Activated naive CD8-positive, alpha-beta T cell (primary cell): Measurements from ENCODE around the gene FLCN.

Experiments
- H3K27ac Mint-ChIP-seq: one replicate; pipeline ENCODE4 v1.8.0; 2021; ENCODE audit warnings: mixed read lengths
- H3K27me3 Mint-ChIP-seq: one replicate; pipeline ENCODE4 v1.8.0; 2021; ENCODE audit warnings: mixed read lengths
- H3K36me3 Mint-ChIP-seq: one replicate; pipeline ENCODE4 v1.8.0; 2021; ENCODE audit warnings: mixed read lengths
- H3K4me1 Mint-ChIP-seq: one replicate; pipeline ENCODE4 v1.8.0; 2021; ENCODE audit warnings: low read depth, mixed read lengths
- H3K4me3 Mint-ChIP-seq: one replicate; pipeline ENCODE4 v1.8.0; 2021; ENCODE audit warnings: mild to moderate bottlenecking, mixed read lengths
- H3K9me3 Mint-ChIP-seq: one replicate; pipeline ENCODE4 v1.8.0; 2021; ENCODE audit warnings: low read depth, mixed read lengths

The FLCN gene

GRCh38 chr17:17252149-17252661 lies 15.2 kb upstream of the FLCN start:
- Mint-ChIP-seq H3K9me3 (no peaks in the 10 kb centered on the region), H3K4me3 (no peak overlapping the region), H3K36me3 (peaks cover 4% of the 10 kb centered on the region), H3K4me1 (peaks cover 5% of the 10 kb centered on the region), H3K27me3 (no peaks in the 10 kb centered on the region), H3K27ac (no peak overlapping the region)

GRCh38 chr17:17246879-17247278 lies 9.9 kb upstream of the FLCN start:
- Mint-ChIP-seq H3K4me3 (no peak overlapping the region), H3K9me3 (no peaks in the 10 kb centered on the region), H3K36me3 (peaks cover 6% of the 10 kb centered on the region), H3K27ac (peak overlapping the region; percentile 8), H3K27me3 (no peaks in the 10 kb centered on the region), H3K4me1 (no peaks in the 10 kb centered on the region)

- peak overlapping the region; percentile 5 for H3K27ac Mint-ChIP-seq
- H3K4me1 Mint-ChIP-seq = peaks cover 9% of the 10 kb centered on the region
- no peaks in the 10 kb centered on the region for H3K9me3 Mint-ChIP-seq
- no peak overlapping the region for H3K4me3 Mint-ChIP-seq
- H3K36me3 Mint-ChIP-seq = peaks cover 4% of the 10 kb centered on the region
- H3K27me3 Mint-ChIP-seq = no peaks in the 10 kb centered on the region
These were observed 6.2 kb upstream of the FLCN start for GRCh38 chr17:17243163-17243562.

GRCh38 chr17:17242246-17242645 lies 5.3 kb upstream of the FLCN start:
- no peaks in the 10 kb centered on the region for H3K27me3 Mint-ChIP-seq
- H3K27ac Mint-ChIP-seq = no peak overlapping the region
- no peaks in the 10 kb centered on the region for H3K9me3 Mint-ChIP-seq
- no peak overlapping the region for H3K4me3 Mint-ChIP-seq
- peaks cover 12% of the 10 kb centered on the region for H3K4me1 Mint-ChIP-seq
- peaks cover 3% of the 10 kb centered on the region for H3K36me3 Mint-ChIP-seq

- no peaks in the 10 kb centered on the region for H3K36me3 Mint-ChIP-seq
- H3K4me3 Mint-ChIP-seq = no peak overlapping the region
- H3K27me3 Mint-ChIP-seq = no peaks in the 10 kb centered on the region
- no peak overlapping the region for H3K27ac Mint-ChIP-seq
- peaks cover 12% of the 10 kb centered on the region for H3K4me1 Mint-ChIP-seq
- no peaks in the 10 kb centered on the region for H3K9me3 Mint-ChIP-seq
These were observed 4.7 kb upstream of the FLCN start for GRCh38 chr17:17241656-17242055.

DNA sequence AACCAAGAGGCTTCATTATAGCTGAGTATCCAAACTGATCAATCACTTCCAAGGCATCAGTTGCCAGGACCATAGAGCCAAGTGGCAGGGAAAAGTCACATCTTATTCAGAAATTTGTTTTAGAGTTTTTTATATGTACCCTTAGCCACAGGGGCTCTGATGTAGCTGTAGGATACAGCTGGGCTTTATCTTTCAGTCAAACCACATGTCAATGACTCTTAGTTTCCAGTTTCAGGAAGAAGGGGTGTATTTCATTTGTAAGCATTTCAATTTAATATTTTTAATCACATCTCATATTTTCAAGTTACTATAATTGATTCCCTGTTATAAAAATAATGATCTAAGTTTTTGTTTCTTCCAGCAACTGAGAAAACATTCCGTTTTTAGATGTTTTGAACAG lies 2.9 kb upstream of the FLCN start:
- peak overlapping the region; percentile 51 for H3K4me3 Mint-ChIP-seq
- no peaks in the 10 kb centered on the region for H3K9me3 Mint-ChIP-seq
- no peaks in the 10 kb centered on the region for H3K27me3 Mint-ChIP-seq
- H3K36me3 Mint-ChIP-seq = no peaks in the 10 kb centered on the region
- peaks cover 27% of the 10 kb centered on the region for H3K4me1 Mint-ChIP-seq
- peak overlapping the region; percentile 80 for H3K27ac Mint-ChIP-seq

- H3K27ac Mint-ChIP-seq = peak overlapping the region; percentile 99
- no peaks in the 10 kb centered on the region for H3K27me3 Mint-ChIP-seq
- H3K4me1 Mint-ChIP-seq = peaks cover 32% of the 10 kb centered on the region
- H3K9me3 Mint-ChIP-seq = no peaks in the 10 kb centered on the region
- H3K4me3 Mint-ChIP-seq = peak overlapping the region; percentile 97
- no peaks in the 10 kb centered on the region for H3K36me3 Mint-ChIP-seq
These were observed 508 bp downstream of the FLCN start for GRCh38 chr17:17236295-17237025.

DNA sequence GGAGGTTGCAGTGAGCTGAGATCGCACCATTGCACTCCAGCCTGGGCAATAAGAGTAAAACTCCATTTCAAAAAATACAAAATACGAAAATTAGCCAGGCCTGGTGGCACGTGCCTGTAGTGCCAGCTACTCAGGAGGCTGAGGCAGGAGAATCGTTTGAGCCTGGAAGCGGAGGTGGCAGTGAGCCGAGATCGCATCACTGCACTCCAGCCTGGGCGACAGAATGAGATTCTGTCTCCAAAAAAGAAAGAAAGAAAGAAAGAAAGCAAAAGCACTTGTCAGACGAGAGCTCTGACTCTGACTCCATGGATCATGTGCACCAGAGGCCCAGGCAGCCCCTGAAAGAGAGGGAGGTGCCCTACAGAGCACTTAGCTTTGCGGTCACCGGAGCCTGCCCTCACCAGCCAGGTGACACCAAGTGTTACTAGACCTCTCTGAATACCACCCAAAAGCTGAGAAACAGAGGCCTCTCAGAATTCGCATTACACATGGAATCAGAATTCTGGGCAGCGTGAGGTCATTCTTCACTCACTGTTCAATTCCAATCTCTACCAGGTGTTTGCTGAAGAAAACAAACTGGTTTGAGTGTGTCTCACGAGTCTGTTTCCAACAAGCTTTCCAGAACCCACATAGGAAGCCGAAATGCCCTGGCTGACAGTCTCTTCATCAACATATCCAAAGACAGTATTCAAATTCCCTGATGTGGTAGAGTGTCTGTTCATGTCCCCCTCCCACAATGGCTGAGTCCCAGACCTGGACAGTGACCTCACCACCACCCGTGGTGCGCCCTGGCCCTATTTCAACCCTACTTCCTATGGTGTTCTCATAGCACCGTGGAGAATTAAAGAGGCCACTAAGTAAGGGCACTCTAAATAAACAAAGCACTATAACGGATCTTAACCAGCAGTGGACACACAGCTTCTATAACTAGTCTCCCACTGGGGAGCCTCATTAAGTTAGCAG lies 1.5 kb downstream of the FLCN start:
- H3K4me3 Mint-ChIP-seq = peak overlapping the region; percentile 97
- peaks cover 32% of the 10 kb centered on the region for H3K4me1 Mint-ChIP-seq
- no peaks in the 10 kb centered on the region for H3K9me3 Mint-ChIP-seq
- H3K36me3 Mint-ChIP-seq = no peaks in the 10 kb centered on the region
- no peaks in the 10 kb centered on the region for H3K27me3 Mint-ChIP-seq
- peak overlapping the region; percentile 99 for H3K27ac Mint-ChIP-seq

DNA sequence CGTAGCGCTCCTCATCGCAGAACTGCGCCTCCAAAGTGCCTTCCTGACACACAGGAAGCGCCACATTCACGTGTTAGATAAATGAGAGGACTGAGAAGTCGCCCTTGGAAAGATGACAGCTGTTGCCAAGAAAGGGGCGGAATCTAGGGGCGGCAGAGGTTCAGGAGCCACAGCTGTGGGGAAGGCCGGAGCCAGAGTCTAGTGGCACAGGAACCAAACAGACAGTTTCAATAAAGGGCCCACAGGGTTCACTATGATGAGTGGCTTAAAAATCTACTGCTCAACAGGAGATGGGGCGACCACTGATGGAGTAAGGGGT lies 4.7 kb downstream of the FLCN start:
- Mint-ChIP-seq H3K4me1 (peaks cover 21% of the 10 kb centered on the region), H3K36me3 (no peaks in the 10 kb centered on the region), H3K9me3 (no peaks in the 10 kb centered on the region), H3K27ac (no peak overlapping the region), H3K4me3 (no peak overlapping the region), H3K27me3 (no peaks in the 10 kb centered on the region)

DNA sequence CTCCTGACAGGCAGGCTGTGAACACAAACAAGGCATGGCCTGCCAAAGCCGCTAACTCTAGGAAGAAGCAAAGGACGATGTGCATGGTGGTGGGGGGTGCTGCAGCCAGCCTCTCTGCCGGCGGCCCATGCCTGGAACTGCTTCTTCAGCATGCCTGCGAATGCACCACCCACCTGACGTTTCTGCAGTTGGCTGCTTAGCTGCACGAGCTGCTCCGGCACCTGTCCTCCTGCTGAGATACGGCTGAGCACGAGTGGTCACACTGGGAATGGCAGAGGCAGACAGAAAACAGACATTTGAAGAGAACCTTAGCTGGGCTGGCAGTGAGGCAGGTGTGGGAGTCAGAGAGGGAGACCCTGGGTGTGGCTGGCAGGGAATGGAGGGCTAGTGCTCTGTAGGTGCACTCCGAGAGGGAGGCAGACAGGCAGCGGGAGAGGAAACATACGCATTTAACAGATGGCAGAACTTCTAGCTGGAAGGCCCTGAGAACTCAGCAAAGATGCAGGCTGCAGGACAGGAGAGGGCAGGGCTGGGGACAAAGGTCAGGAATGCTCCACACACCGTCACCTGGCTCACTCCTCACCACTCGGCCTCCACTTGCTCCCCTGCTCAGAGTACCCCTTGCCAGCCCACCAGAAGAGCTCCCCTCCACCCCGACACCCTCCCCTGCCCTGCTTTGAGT lies 5.2 kb downstream of the FLCN start:
- no peak overlapping the region for H3K27ac Mint-ChIP-seq
- H3K27me3 Mint-ChIP-seq = no peaks in the 10 kb centered on the region
- no peaks in the 10 kb centered on the region for H3K9me3 Mint-ChIP-seq
- no peak overlapping the region for H3K4me3 Mint-ChIP-seq
- no peaks in the 10 kb centered on the region for H3K36me3 Mint-ChIP-seq
- H3K4me1 Mint-ChIP-seq = peaks cover 21% of the 10 kb centered on the region

GRCh38 chr17:17229416-17230384 lies 7.3 kb downstream of the FLCN start:
- H3K27me3 Mint-ChIP-seq = no peaks in the 10 kb centered on the region
- no peak overlapping the region for H3K27ac Mint-ChIP-seq
- no peaks in the 10 kb centered on the region for H3K36me3 Mint-ChIP-seq
- H3K9me3 Mint-ChIP-seq = no peaks in the 10 kb centered on the region
- H3K4me3 Mint-ChIP-seq = no peak overlapping the region
- peaks cover 6% of the 10 kb centered on the region for H3K4me1 Mint-ChIP-seq

DNA sequence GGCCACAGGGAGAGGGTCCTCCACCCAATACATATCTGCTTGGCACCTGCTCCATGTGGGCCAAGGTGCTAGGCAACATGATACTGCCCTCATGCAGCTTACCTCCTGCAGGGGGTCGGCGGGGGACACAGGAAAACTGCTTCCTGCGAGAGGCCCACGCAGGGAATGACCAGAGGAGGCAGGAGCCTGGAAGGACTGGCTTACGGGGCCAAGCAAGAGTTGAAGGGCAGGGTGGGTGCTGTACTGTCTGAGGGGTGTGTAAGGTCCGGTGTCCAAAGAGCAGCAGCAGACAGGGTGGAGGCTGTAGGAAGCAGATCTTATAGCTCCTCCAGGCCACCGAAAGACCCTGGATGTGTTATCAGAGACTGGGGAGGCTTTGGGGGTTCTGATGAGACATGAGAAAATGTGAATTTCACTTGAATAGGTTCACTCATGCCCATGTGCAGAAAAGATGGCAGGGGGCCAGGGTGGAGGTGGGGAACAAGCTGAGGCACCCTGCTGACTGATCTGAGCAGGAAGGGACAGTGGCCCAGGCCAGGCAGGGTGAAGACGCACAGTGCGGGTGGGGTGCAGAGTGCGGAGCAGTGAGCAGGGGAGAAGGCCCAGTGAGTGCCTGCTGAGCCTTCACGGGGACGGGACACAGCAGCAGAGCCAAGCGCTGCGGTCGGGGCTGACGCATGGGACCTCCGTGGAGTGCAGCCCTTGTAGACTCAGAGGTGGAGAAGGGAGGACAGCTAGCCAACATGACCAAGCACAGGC lies 8.3 kb downstream of the FLCN start:
- H3K9me3 Mint-ChIP-seq = no peaks in the 10 kb centered on the region
- no peaks in the 10 kb centered on the region for H3K36me3 Mint-ChIP-seq
- no peak overlapping the region for H3K27ac Mint-ChIP-seq
- H3K4me3 Mint-ChIP-seq = no peak overlapping the region
- H3K27me3 Mint-ChIP-seq = no peaks in the 10 kb centered on the region
- peaks cover 4% of the 10 kb centered on the region for H3K4me1 Mint-ChIP-seq

GRCh38 chr17:17227608-17228520 lies 9.1 kb downstream of the FLCN start:
- Mint-ChIP-seq H3K4me3 (no peak overlapping the region), H3K4me1 (peaks cover 4% of the 10 kb centered on the region), H3K9me3 (no peaks in the 10 kb centered on the region), H3K27ac (no peak overlapping the region), H3K36me3 (no peaks in the 10 kb centered on the region), H3K27me3 (no peaks in the 10 kb centered on the region)
